ENCODE measurements around the gene PPP4R2. TPM values are rescaled to one million over a fixed set of nuclear protein-coding genes. Genes with fewer than 3 reads are reported as not detected.

PPP4R2 gene
- total RNA-seq, 1 donor from 2014 or later, result 33.0 TPM

DNA sequence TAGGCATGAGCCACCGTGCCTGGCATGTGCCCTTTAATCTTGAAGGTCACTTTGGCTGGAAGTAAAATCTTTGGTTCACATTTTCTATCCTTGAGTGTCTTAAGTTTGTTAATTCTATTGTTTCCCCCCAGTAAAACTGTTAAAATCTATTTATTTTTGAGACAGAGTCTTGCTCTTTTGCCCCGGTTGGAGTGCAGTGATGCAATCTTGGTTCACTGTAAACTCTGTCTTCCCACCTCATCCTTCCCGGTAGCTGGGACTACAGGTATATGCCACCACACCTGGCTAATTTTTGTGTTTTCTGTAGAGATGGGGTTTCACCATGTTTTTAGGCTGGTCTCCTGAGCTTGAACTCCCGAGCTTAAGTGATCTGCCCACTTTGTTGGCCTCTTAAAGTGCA, 7.7 kb downstream of the PPP4R2 start:
- no peak for DNase-seq (ENCODE audit: low read depth)
- no peak overlapping the region for H3K4me3 ChIP-seq (ENCODE audit: low read depth, low read length)
- TF ChIP-seq, protein P1, sequence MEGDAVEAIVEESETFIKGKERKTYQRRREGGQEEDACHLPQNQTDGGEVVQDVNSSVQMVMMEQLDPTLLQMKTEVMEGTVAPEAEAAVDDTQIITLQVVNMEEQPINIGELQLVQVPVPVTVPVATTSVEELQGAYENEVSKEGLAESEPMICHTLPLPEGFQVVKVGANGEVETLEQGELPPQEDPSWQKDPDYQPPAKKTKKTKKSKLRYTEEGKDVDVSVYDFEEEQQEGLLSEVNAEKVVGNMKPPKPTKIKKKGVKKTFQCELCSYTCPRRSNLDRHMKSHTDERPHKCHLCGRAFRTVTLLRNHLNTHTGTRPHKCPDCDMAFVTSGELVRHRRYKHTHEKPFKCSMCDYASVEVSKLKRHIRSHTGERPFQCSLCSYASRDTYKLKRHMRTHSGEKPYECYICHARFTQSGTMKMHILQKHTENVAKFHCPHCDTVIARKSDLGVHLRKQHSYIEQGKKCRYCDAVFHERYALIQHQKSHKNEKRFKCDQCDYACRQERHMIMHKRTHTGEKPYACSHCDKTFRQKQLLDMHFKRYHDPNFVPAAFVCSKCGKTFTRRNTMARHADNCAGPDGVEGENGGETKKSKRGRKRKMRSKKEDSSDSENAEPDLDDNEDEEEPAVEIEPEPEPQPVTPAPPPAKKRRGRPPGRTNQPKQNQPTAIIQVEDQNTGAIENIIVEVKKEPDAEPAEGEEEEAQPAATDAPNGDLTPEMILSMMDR (conservative IDR thresholded peaks at IDR 0.05; ENCODE audit: low read depth, low read length), result no peak

- TF ChIP-seq, protein P1 (conservative IDR thresholded peaks at IDR 0.05; ENCODE audit: low read depth, low read length), result no peak
- DNase-seq (ENCODE audit: low read depth), result no peak
- H3K4me3 ChIP-seq (ENCODE audit: low read depth, low read length), result no peak overlapping the region
Measured at GRCh38 chr3:73007992-73008712, 11.5 kb downstream of the PPP4R2 start.

GRCh38 chr3:73009008-73009407, 12.4 kb downstream of the PPP4R2 start:
- no peak overlapping the region for H3K4me3 ChIP-seq (ENCODE audit: low read depth, low read length)
- TF ChIP-seq, protein P1 (conservative IDR thresholded peaks at IDR 0.05; ENCODE audit: low read depth, low read length), result no peak
- no peak for DNase-seq (ENCODE audit: low read depth)

DNA sequence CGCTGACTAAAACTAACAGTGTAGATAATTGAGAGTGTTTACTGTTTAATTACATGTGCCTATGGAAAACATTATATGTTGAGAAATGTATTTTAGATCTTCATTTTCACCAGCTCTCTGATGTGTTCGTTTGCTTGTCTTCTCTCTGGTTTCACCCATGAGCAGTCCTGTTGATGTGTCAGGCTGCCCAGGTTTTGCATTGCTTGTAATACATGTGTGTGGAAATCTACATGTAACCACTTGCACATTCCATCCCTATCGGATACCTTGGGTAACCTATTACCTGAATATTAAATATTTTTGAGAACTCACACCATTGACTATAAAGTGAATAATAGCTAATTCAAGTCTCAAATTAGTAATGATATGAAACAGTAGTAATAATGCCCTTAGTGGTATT, 13.1 kb downstream of the PPP4R2 start:
- no peak for DNase-seq (ENCODE audit: low read depth)
- TF ChIP-seq, protein P1 (conservative IDR thresholded peaks at IDR 0.05; ENCODE audit: low read depth, low read length), result no peak

GRCh38 chr3:73010158-73010557, 13.5 kb downstream of the PPP4R2 start:
- TF ChIP-seq, protein P1 (conservative IDR thresholded peaks at IDR 0.05; ENCODE audit: low read depth, low read length), result no peak
- DNase-seq (ENCODE audit: low read depth), result no peak
- no peak overlapping the region for H3K4me3 ChIP-seq (ENCODE audit: low read depth, low read length)

More for the DNA sequence above, 13.1 kb downstream of the PPP4R2 start:
- H3K4me3 ChIP-seq (ENCODE audit: low read depth, low read length), result no peak overlapping the region

DNA sequence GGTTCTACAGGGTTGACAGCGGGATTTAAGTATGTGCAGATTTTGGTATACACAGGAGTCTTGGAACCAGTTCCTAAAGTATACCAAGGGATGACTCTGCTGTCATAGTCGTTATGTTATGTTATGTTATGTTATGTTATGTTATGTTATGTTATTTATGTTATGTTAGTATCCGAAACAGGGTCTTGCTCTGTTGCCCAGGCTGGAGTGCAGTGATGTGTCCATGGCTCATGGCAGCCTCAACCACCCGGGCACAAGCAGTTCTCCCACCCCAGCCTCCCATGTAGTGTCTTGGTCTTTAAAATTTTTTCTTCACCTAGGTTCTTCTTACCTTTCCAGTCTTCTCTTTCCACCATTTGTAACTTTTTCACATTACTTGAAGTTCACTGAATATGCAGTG, 21.7 kb downstream of the PPP4R2 start:
- TF ChIP-seq, protein P1 (conservative IDR thresholded peaks at IDR 0.05; ENCODE audit: low read depth, low read length), result no peak
- H3K4me3 ChIP-seq (ENCODE audit: low read depth, low read length), result no peak overlapping the region

More for the DNA sequence above, 21.7 kb downstream of the PPP4R2 start:
- no peak for DNase-seq (ENCODE audit: low read depth)
